Myocyte (in vitro differentiated cells): Measurements from ENCODE around the gene COL6A2. TPM values are rescaled to one million over a fixed set of nuclear protein-coding genes. Genes with fewer than 3 reads are reported as not detected.
"Not testable (repeated sequence)": the region's sequence is repeated elsewhere in the genome, so short reads cannot be mapped to it uniquely, and the experiment has no call there.

ENCODE experiments used
- DNase-seq: peaks from one replicate; pipeline ENCODE4 v3.0.0-alpha.2; 2012; ENCODE audit warnings: low read depth
- total RNA-seq: library from RNA; depleted of rRNA; stranded (reverse); fragments of >200 nt; gene quantifications from 2 replicates; pipeline ENCODE4 v1.2.3, GENCODE V29; 2014

The COL6A2 gene
- total RNA-seq, 1 donor from 2014 or later = 941 TPM

- no peak for DNase-seq
These were observed 4.9 kb upstream of the COL6A2 start for GRCh38 chr21:46092811-46093667.

GRCh38 chr21:46093668-46094400 is 4.1 kb upstream of the COL6A2 start:
- DNase-seq = no peak

GRCh38 chr21:46094401-46095082 is 3.4 kb upstream of the COL6A2 start:
- no peak for DNase-seq

- DNase-seq = no peak
These were observed 2.7 kb upstream of the COL6A2 start for GRCh38 chr21:46095083-46095719.

GRCh38 chr21:46095814-46096595 is 1.9 kb upstream of the COL6A2 start:
- DNase-seq = no peak

GRCh38 chr21:46096596-46097335 is 1.1 kb upstream of the COL6A2 start:
- DNase-seq = no peak

- no peak for DNase-seq
These were observed 610 bp downstream of the COL6A2 start for GRCh38 chr21:46098303-46099141.

- no peak for DNase-seq
These were observed 1.6 kb downstream of the COL6A2 start for GRCh38 chr21:46099476-46099875.

GRCh38 chr21:46100020-46100419 is 2.1 kb downstream of the COL6A2 start:
- DNase-seq = no peak

GRCh38 chr21:46100426-46100825 is 2.5 kb downstream of the COL6A2 start:
- DNase-seq = no peak

- DNase-seq = no peak
These were observed 3.0 kb downstream of the COL6A2 start for GRCh38 chr21:46100906-46101305.

- DNase-seq = no peak
These were observed 6.2 kb downstream of the COL6A2 start for GRCh38 chr21:46104104-46104503.

- not testable (repeated sequence) for DNase-seq
These were observed 9.5 kb downstream of the COL6A2 start for GRCh38 chr21:46107376-46107775.

- no peak for DNase-seq
These were observed 11.0 kb downstream of the COL6A2 start for GRCh38 chr21:46108827-46109312.

GRCh38 chr21:46109313-46110221 is 11.7 kb downstream of the COL6A2 start:
- DNase-seq = no peak

- DNase-seq = no peak
These were observed 12.7 kb downstream of the COL6A2 start for GRCh38 chr21:46110499-46111192.

- no peak for DNase-seq
These were observed 13.3 kb downstream of the COL6A2 start for GRCh38 chr21:46111193-46111571.
